IMR-90 (cell line): ENCODE measurements around the gene PAX9. TPM values are rescaled to one million over a fixed set of nuclear protein-coding genes. Genes with fewer than 3 reads are reported as not detected.

Experiments used
- ATAC-seq: fragments of 200-7000 bp; cut with Tn5 transposase; 2 replicates; pipeline ENCODE4 v1.9.1; 2020; ENCODE audit warnings: low read depth, mild to moderate bottlenecking, moderate library complexity
- BruUV-seq: library from RNA; stranded (reverse); fragments of 400-500 nt; replicated peaks from 2 replicates; lab custom pipeline; 2021; lab: Mats Ljungman, UMichigan
- CTCF ChIA-PET: fragments of 300-600 bp; formaldehyde crosslinking; extraction: SDS; loops from one replicate; lab custom pipeline; 2021; ENCODE audit warnings: antibody characterized with exemption; lab: Yijun Ruan, JAX
- POLR2A ChIA-PET: fragments of 300-600 bp; sonication (Branson Sonifier 250); formaldehyde crosslinking; loops from one replicate; lab custom pipeline; 2022; ENCODE audit warnings: antibody characterized with exemption; ENCODE audit not compliant: unreplicated experiment; lab: Charles Lee
- DNase-seq: peaks from one replicate; pipeline ENCODE4 v3.0.0; 2013
- H2AFZ ChIP-seq: replicated peaks from 2 replicates; pipeline ENCODE3; 2013; ENCODE audit warnings: low read length, mild to moderate bottlenecking; ENCODE audit not compliant: poor library complexity
- H2AK5ac ChIP-seq: 2 replicates; pipeline ENCODE4 v1.6.1; 2013; ENCODE audit warnings: low read depth, low read length, inconsistent platforms
- H2AK9ac ChIP-seq: replicated peaks from 2 replicates; pipeline ENCODE3; 2013; ENCODE audit warnings: mild to moderate bottlenecking, low read depth, low read length, moderate library complexity; ENCODE audit not compliant: poor library complexity
- H2BK120ac ChIP-seq: 2 replicates; pipeline ENCODE4 v1.6.1; 2013; ENCODE audit warnings: low read depth, low read length, inconsistent platforms
- H2BK15ac ChIP-seq: 3 replicates; pipeline ENCODE4 v1.6.1; 2013; ENCODE audit warnings: low read depth, low read length, inconsistent platforms
- H2BK20ac ChIP-seq: 2 replicates; pipeline ENCODE4 v1.6.1; 2013; ENCODE audit warnings: low read depth, mild to moderate bottlenecking, inconsistent platforms, low read length, moderate library complexity
- H2BK5ac ChIP-seq: 2 replicates; pipeline ENCODE4 v1.6.1; 2013; ENCODE audit warnings: mild to moderate bottlenecking, low read depth, low read length, inconsistent platforms; ENCODE audit not compliant: poor library complexity, severe bottlenecking
- H3K14ac ChIP-seq: replicated peaks from 2 replicates; pipeline ENCODE4 v1.6.1; 2013; ENCODE audit warnings: low read depth, low read length, inconsistent platforms
- H3K18ac ChIP-seq: 2 replicates; pipeline ENCODE4 v1.6.1; 2013; ENCODE audit warnings: low read depth, low read length, control low read depth
- H3K23ac ChIP-seq: 2 replicates; pipeline ENCODE4 v1.6.1; 2013; ENCODE audit warnings: low read depth, low read length, inconsistent platforms
- H3K27ac ChIP-seq: 2 replicates; pipeline ENCODE4 v1.5.1; 2013; ENCODE audit warnings: mild to moderate bottlenecking, control low read depth, low read length; ENCODE audit not compliant: insufficient read depth
- H3K27me3 ChIP-seq: 2 replicates; pipeline ENCODE4 v1.6.1; 2013; ENCODE audit warnings: low read length; ENCODE audit not compliant: control insufficient read depth, insufficient read depth
- H3K36me3 ChIP-seq: 2 replicates; pipeline ENCODE4 v1.6.1; 2013; ENCODE audit warnings: low read length, mixed read lengths; ENCODE audit not compliant: control insufficient read depth, insufficient read depth
- H3K4ac ChIP-seq: 2 replicates; pipeline ENCODE4 v1.6.1; 2013; ENCODE audit warnings: low read depth, low read length, inconsistent platforms
- H3K4me1 ChIP-seq: 2 replicates; pipeline ENCODE4 v1.6.1; 2013; ENCODE audit warnings: low read length, mixed read lengths; ENCODE audit not compliant: control insufficient read depth, insufficient read depth
- H3K4me2 ChIP-seq: 2 replicates; pipeline ENCODE4 v1.6.1; 2013; ENCODE audit warnings: low read depth, mild to moderate bottlenecking, control low read depth, low read length, moderate library complexity
- H3K4me3 ChIP-seq: 2 replicates; pipeline ENCODE4 v1.5.1; 2013; ENCODE audit warnings: low read depth, mild to moderate bottlenecking, control low read depth, low read length, moderate library complexity; ENCODE audit not compliant: insufficient read depth
- H3K56ac ChIP-seq: 2 replicates; pipeline ENCODE4 v1.6.1; 2013; ENCODE audit warnings: low read length, inconsistent platforms; ENCODE audit not compliant: insufficient read depth; ENCODE audit errors: extremely low read depth
- H3K79me1 ChIP-seq, 2 experiments: 2 replicates each; pipeline ENCODE4 v1.6.1; 2013; ENCODE audit warnings: low read length in 2 of 2, inconsistent platforms in 1 of 2, low read depth in 1 of 2
- H3K9ac ChIP-seq: 2 replicates; pipeline ENCODE4 v1.6.1; 2013; ENCODE audit warnings: low read depth, low read length, control low read depth
- H3K9me1 ChIP-seq: 2 replicates; pipeline ENCODE4 v1.6.1; 2013; ENCODE audit warnings: low read length, inconsistent platforms; ENCODE audit not compliant: insufficient read depth
- H3K9me3 ChIP-seq: 2 replicates; pipeline ENCODE4 v1.6.1; 2013; ENCODE audit warnings: low read length; ENCODE audit not compliant: control insufficient read depth, insufficient read depth
- H4K20me1 ChIP-seq: 2 replicates; pipeline ENCODE4 v1.6.1; 2013; ENCODE audit warnings: low read length, inconsistent platforms; ENCODE audit not compliant: insufficient read depth
- H4K5ac ChIP-seq: 2 replicates; pipeline ENCODE4 v1.6.1; 2013; ENCODE audit warnings: mild to moderate bottlenecking, low read depth, low read length, control low read depth
- H4K8ac ChIP-seq, 2 experiments: 2 replicates each; pipeline ENCODE4 v1.6.1; 2013; ENCODE audit warnings: low read depth in 2 of 2, low read length in 2 of 2, control low read depth in 1 of 2, inconsistent platforms in 1 of 2
- H4K91ac ChIP-seq: 2 replicates; pipeline ENCODE4 v1.6.1; 2013; ENCODE audit warnings: low read depth, low read length, inconsistent platforms; ENCODE audit not compliant: insufficient read depth
- CEBPB ChIP-seq: IDR thresholded peaks from 2 replicates; pipeline ENCODE4 v1.6.1; 2012; ENCODE audit warnings: low read depth, low read length, improper control_type of control experiment
- CHD1 ChIP-seq: IDR thresholded peaks from 2 replicates; pipeline ENCODE4 v1.6.1; 2012; ENCODE audit warnings: low read depth, low read length, improper control_type of control experiment
- MAFK ChIP-seq: IDR thresholded peaks from 2 replicates; pipeline ENCODE4 v1.6.1; 2012; ENCODE audit warnings: low read depth, low read length, improper control_type of control experiment
- MAZ ChIP-seq: IDR thresholded peaks from 2 replicates; pipeline ENCODE4 v1.6.1; 2012; ENCODE audit warnings: low read depth, mild to moderate bottlenecking, low read length, improper control_type of control experiment, moderate library complexity, borderline replicate concordance
- MXI1 ChIP-seq: IDR thresholded peaks from 2 replicates; pipeline ENCODE4 v1.6.1; 2012; ENCODE audit warnings: low read depth, mild to moderate bottlenecking, low read length, moderate library complexity, borderline replicate concordance
- NFE2L2 ChIP-seq: fragments of 150-350 bp; IDR thresholded peaks from 2 replicates; pipeline ENCODE4 v1.6.1; 2016; ENCODE audit warnings: low read depth, mild to moderate bottlenecking, low read length
- SMC3 ChIP-seq: fragments of 150-350 bp; IDR thresholded peaks from 2 replicates; pipeline ENCODE4 v1.6.1; 2016; ENCODE audit warnings: low read depth, mild to moderate bottlenecking, antibody characterized with exemption, low read length, moderate library complexity
- USF2 ChIP-seq: fragments of 150-350 bp; IDR thresholded peaks from 2 replicates; pipeline ENCODE4 v1.6.1; 2017; ENCODE audit warnings: mild to moderate bottlenecking, antibody characterized with exemption, low read length, low read depth
- dilution Hi-C: fragments of 300-500 bp; cut with HindIII; formaldehyde crosslinking; loops from one replicate; pipeline ENCODE4 v1.14.3; 2018; ENCODE audit warnings: low sequenced_read_pairs; ENCODE audit not compliant: unreplicated experiment
- in situ Hi-C: fragments of 300-500 bp; cut with MboI; formaldehyde crosslinking; loops from 3 replicates; pipeline ENCODE4 v1.14.3; 2019; ENCODE audit warnings: low sequenced_read_pairs, inconsistent platforms, mixed read lengths
- intact Hi-C: fragments of 100-400 bp; cut with micrococcal nuclease; formaldehyde crosslinking; loops from 2 replicates; pipeline ENCODE4 v1.10.0; 2022
- polyA plus RNA-seq, 3 experiments: library from polyadenylated mRNA; depleted of rRNA; stranded (reverse); fragments of >200 nt; gene quantifications; 2 replicates each; pipeline ENCODE4 v1.2.3, GENCODE V29; 2012; ENCODE audit warnings: low replicate concordance in 1 of 3
- total RNA-seq: library from RNA; depleted of rRNA; stranded (reverse); fragments of >200 nt; gene quantifications from 2 replicates; pipeline ENCODE4 v1.2.3, GENCODE V29; 2012

PAX9 gene
- total and polyA plus RNA-seq, 2 of the 4 experiments (the other 2 are of a cell fraction) = not detected

GRCh38 chr14:36649872-36650650 lies 11.6 kb upstream of the PAX9 start (continued):
- TF ChIP-seq SMC3 = no peak

DNA sequence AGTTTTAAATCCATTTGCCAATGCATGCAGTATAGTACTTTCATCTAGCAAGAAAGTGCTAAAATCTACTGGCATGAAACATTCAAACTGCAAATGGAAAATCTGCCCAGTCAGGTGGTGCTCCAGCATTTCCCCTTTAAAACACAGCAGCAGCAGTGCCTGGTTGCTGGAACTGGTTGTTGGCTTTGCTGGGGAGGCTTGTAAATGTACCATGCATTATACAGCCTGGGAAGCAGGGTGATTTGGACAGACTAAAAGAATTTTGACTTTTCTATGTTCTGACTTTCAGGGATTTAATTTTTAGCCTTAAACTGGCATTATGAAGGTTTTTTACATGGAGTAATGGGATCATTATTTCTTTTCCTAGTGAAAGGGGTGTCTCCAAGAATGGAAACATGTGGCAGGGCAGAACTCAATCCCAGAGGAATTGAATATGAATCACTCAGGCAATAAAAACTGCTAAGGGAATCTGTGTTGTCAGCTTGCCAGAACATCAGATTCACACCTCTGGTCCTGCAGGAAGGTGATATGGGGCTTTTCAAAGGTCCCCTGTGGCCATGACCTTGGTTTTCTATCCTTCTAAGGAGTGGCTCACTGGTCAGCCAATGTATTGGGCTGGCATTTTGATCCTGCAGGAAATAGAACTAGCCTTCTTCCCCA lies 9.0 kb upstream of the PAX9 start:
- Histone ChIP-seq H2BK5ac (no peak overlapping the region), H2BK15ac (no peak overlapping the region), H3K9me3 (peaks cover 3% of the 10 kb centered on the region), H2BK120ac (no peak overlapping the region), H3K9me1 (no peaks in the 10 kb centered on the region), H3K4me1 (peaks cover 4% of the 10 kb centered on the region; the same call in 1 of the 2 replicates), H3K23ac (no peak overlapping the region), H3K27ac (no peak overlapping the region), H4K20me1 (no peaks in the 10 kb centered on the region; the same call in 1 of the 2 replicates), H4K8ac (no peak overlapping the region), H2BK20ac (no peak overlapping the region), H2AFZ (no peak overlapping the region), H3K79me1 (no peaks in the 10 kb centered on the region), H2AK5ac (no peak overlapping the region), H3K56ac (no peak overlapping the region), H3K36me3 (no peaks in the 10 kb centered on the region), H3K4me2 (no peak overlapping the region), H2AK9ac (no peak overlapping the region), H3K27me3 (peaks cover 78% of the 10 kb centered on the region), H3K18ac (no peak overlapping the region), H3K9ac (no peak overlapping the region), H3K4me3 (no peak overlapping the region), H4K91ac (no peak overlapping the region), H3K14ac (no peak overlapping the region), H3K4ac (no peak overlapping the region), H4K5ac (no peak overlapping the region)
- intact Hi-C loops (no loop called here), in situ Hi-C loops (loop anchor here (10.0 kb wide), 1 partner anchor 492 kb away; no protein-coding TSS in a partner anchor), dilution Hi-C loops (no loop called here)
- BruUV-seq = no TSS peak
- ATAC-seq (no peak), DNase-seq (no peak)
- POLR2A ChIA-PET = no interaction called here
- CTCF ChIA-PET = no interaction called here
- TF ChIP-seq NFE2L2 (no peak), CHD1 (no peak), MXI1 (no peak), MAFK (no peak), USF2 (no peak), SMC3 (no peak), MAZ (no peak), CEBPB (no peak)
